ENCODE data around the gene SUFU.

The SUFU gene

GRCh38 chr10:102656791-102657371 lies 153.1 kb downstream of the SUFU start:
- TF ChIP-seq CTCF (IDR thresholded peaks at IDR 0.05), result no peak
- H3K4me3 ChIP-seq (ENCODE audit: low read depth in 1 of 2, low read length in 1 of 2), result no peak overlapping the region
- peaks cover 62% of the 10 kb centered on the region for H3K36me3 ChIP-seq
- peak overlapping the region; percentile 81 for H3K27ac ChIP-seq
- H3K9me3 ChIP-seq, result no peaks in the 10 kb centered on the region
- H3K27me3 ChIP-seq, result peaks cover 4% of the 10 kb centered on the region
- H3K4me1 ChIP-seq (ENCODE audit: control insufficient read depth in 1 of 2, insufficient read depth in 1 of 2, low read depth in 1 of 2, low read length in 1 of 2), result peaks cover 50 to 51% of the 10 kb centered on the region in 2 experiments

DNA sequence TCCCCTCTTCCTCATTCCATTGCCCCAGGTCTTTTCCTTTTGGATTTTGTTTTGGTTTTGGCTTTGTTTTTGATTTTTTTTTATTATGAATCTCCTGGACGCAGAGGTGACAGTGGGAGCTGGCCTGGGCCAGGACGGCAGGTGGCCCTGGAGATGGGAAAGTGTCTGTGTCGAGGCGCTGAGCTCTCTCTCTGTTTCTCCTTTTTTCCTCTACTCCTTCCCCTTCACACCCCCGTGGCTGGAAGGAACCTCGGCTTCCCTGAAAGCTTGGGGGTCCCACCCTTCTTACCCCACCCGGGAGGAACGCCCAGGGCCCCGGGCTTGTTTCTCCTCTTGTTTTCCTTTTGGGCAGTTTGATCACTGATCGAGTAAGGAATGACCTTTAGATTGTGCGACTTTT lies 153.7 kb downstream of the SUFU start:
- peak overlapping the region in 1 of 2 experiments; percentile 29 for H3K4me3 ChIP-seq (ENCODE audit: low read depth in 1 of 2, low read length in 1 of 2)
- H3K27me3 ChIP-seq, result peaks cover 4% of the 10 kb centered on the region
- H3K36me3 ChIP-seq, result peaks cover 62% of the 10 kb centered on the region
- TF ChIP-seq CTCF (IDR thresholded peaks at IDR 0.05), result no peak
- no peaks in the 10 kb centered on the region for H3K9me3 ChIP-seq
- H3K27ac ChIP-seq, result peak overlapping the region; percentile 81
- peaks cover 44 to 46% of the 10 kb centered on the region in 2 experiments for H3K4me1 ChIP-seq (ENCODE audit: control insufficient read depth in 1 of 2, insufficient read depth in 1 of 2, low read depth in 1 of 2, low read length in 1 of 2)

DNA sequence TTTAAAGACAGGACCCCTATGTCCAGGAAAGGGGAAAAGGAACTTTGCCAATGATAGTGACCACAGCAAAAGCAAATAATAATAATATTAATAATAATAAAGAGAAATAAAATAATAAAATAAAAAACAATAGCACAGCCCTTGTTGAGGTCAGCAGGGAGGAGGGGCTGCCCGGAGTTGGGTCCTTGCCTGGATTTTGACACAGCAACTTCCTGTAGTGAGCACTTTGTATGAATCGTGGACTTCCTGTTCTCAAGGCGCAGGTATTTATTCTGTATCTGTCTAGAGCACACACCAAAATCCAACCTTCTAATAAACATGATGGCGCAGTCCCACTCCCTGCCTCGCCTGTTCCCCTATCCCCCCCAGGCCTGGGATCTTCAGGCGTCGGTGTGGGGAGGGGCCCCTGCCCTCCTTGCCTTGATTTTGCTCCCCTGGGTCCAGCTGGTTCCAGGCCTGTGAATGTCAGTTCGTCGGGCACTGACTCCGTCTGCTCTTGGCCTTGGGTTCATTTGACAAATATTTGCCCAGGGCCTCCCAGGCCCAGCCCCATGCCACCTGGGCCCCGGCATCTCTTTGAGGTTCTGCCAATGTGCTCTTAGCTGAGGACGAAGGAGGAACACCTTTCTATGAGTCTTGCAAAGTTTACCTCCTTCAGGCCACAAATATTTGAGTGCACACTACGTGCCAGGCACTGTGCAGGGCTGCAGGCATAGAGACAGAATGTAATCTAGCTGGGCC lies 154.4 kb downstream of the SUFU start:
- peaks cover 42 to 45% of the 10 kb centered on the region in 2 experiments for H3K4me1 ChIP-seq (ENCODE audit: control insufficient read depth in 1 of 2, insufficient read depth in 1 of 2, low read depth in 1 of 2, low read length in 1 of 2)
- H3K36me3 ChIP-seq, result peaks cover 58% of the 10 kb centered on the region
- no peak for TF ChIP-seq CTCF (IDR thresholded peaks at IDR 0.05)
- peak overlapping the region; percentile 81 for H3K27ac ChIP-seq
- H3K4me3 ChIP-seq (ENCODE audit: low read depth in 1 of 2, low read length in 1 of 2), result peak overlapping the region; percentile 8 to 29
- H3K27me3 ChIP-seq, result peaks cover 4% of the 10 kb centered on the region
- no peaks in the 10 kb centered on the region for H3K9me3 ChIP-seq

DNA sequence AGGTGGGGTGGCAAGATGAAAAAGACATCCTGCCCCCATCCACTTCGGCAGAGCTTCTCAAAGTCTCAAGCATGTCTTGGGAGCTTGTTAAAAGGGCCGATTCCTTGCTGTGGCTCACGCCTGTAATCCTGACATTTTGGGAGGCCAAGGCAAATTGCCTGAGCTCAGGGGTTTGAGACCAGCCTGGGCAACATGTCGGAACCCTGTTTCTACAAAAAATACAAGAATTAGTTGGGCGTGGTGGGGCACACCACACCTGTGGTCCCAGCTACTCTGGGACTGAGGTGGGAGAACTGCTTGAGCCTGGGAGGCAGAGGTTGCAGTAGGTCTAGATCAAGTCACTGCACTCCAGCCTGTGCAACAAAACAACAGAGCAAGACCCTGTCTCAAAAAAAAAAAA lies 155.0 kb downstream of the SUFU start:
- Histone ChIP-seq H3K36me3 (peaks cover 52% of the 10 kb centered on the region), H3K4me1 (ENCODE audit: control insufficient read depth in 1 of 2, insufficient read depth in 1 of 2, low read depth in 1 of 2, low read length in 1 of 2) (peaks cover 42 to 43% of the 10 kb centered on the region in 2 experiments), H3K4me3 (ENCODE audit: low read depth in 1 of 2, low read length in 1 of 2) (no peak overlapping the region), H3K27me3 (peaks cover 4% of the 10 kb centered on the region), H3K27ac (peak overlapping the region; percentile 81), H3K9me3 (no peaks in the 10 kb centered on the region)
- TF ChIP-seq CTCF (IDR thresholded peaks at IDR 0.05), result no peak

DNA sequence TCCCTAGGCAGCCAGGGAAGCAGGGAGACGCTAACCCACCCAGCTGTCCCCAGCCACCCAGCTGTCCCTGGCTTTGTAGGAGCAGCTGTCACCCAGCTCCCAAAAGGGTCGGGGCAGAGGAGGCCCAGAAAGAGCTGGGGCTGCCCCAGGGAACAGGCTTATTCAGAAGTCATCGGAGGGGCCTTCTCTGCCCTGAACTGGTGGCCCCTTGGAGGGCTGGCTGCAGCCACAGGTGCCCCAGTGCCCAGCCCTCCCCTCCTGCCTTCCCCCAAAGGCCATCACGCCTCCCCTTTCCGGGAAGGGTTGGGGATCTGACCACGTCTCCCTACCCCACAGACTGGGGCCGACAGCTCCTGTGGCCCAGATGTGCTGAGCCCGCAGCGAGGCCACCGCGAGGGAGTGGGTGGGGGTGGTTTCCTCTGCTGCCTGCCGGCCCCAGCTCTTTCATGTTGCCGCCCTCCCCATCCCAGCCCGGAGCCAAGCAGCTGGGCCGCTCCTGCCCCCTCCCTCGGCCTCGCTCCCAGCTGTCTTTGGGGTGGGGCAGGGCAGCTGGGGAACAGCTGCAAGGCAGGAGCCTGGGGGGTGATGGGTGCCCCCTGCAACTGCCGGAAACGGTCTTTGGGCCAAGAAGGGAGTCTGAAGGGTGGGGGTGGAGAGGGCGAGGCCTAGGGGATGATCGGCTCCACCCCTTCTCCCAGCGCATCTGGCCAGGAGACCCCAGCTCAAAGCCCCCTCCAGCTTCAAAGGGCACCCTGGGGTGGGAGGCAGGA lies 157.3 kb downstream of the SUFU start:
- Histone ChIP-seq H3K27me3 (peaks cover 4% of the 10 kb centered on the region), H3K9me3 (no peaks in the 10 kb centered on the region), H3K4me3 (ENCODE audit: low read depth in 1 of 2, low read length in 1 of 2) (no peak overlapping the region), H3K36me3 (peaks cover 31% of the 10 kb centered on the region), H3K27ac (peak overlapping the region; percentile 5), H3K4me1 (ENCODE audit: control insufficient read depth in 1 of 2, insufficient read depth in 1 of 2, low read depth in 1 of 2, low read length in 1 of 2) (peaks cover 34 to 37% of the 10 kb centered on the region in 2 experiments)
- TF ChIP-seq CTCF (IDR thresholded peaks at IDR 0.05), result no peak
